Measurements from ENCODE around the gene ARHGAP30. TPM values are rescaled to one million over a fixed set of nuclear protein-coding genes. Genes with fewer than 3 reads are reported as not detected.
"Not testable (repeated sequence)": the region's sequence is repeated elsewhere in the genome, so short reads cannot be mapped to it uniquely, and the experiment has no call there.

The ARHGAP30 gene
- total RNA-seq, 1 experiment from 2014 or later = 36.5 TPM

DNA sequence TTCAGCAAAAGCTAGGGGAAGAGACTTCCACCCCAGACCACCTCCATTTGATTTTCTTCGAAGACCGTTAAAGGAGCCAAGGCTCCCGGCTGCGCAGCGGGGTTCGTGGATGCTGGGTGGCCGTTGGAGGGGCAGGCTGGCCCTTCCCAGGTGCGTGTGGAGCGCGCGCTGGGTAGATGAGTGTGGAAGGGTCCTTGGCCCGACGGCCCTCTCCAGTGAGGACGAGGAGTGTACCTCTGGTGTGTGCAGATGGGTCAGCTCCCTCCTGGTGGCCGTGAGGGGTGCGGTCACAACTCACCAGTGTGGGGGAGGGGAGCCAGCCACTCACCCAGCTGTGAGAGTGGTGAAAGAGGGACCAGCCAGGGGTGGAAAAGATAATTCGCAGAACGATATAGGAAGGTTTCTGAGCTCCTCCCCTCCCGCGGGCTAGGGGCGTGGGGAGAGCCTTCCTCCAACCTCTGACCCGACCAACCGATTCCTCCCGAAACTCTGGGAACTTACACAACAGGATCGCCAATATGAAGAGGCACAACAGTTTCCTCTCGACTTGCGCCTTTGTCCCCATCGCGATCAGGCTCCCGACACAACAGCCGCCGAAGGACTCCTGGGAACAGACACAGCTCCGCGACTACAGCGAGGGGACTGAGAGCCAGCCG, 49.1 kb downstream of the ARHGAP30 start, which contains the start of gene F11R:
Gene F11R (minus strand): TSS at position 644 of the 656 bp plus-strand sequence. CDS start 79 bp downstream, at position 565.
- no peaks in the 10 kb centered on the region for H3K9me2 ChIP-seq (replicated peaks; ENCODE audit: insufficient read depth, low read length)
- no peaks in the 10 kb centered on the region for H3K36me3 ChIP-seq (ENCODE audit: insufficient read depth, low read length)
- no peaks in the 10 kb centered on the region for H3K27me3 ChIP-seq (ENCODE audit: low read length)
- H4K20me1 ChIP-seq (ENCODE audit: insufficient read depth, low read depth, low read length) = no peaks in the 10 kb centered on the region
- H3K4me2 ChIP-seq (ENCODE audit: low read depth, low read length, poor library complexity, severe bottlenecking) = peak within 1 kb of the TSS; percentile 82
- H3K9me3 ChIP-seq (ENCODE audit: low read length) = no peaks in the 10 kb centered on the region
- peak within 1 kb of the TSS; percentile 65 for H3K4me3 ChIP-seq (ENCODE audit: low read length)
- peak within 1 kb of the TSS; percentile 70 for H2AFZ ChIP-seq (ENCODE audit: low read length)
- DNase-seq = no peak
- no peak within 1 kb of the TSS for H3K9ac ChIP-seq (ENCODE audit: low read length)
- H3K4me1 ChIP-seq (ENCODE audit: low read length) = peaks cover 25% of the 10 kb centered on the region
- no peak within 1 kb of the TSS for H3K27ac ChIP-seq (ENCODE audit: low read length)
- no peaks in the 10 kb centered on the region for H3K79me2 ChIP-seq (ENCODE audit: low read length)

DNA sequence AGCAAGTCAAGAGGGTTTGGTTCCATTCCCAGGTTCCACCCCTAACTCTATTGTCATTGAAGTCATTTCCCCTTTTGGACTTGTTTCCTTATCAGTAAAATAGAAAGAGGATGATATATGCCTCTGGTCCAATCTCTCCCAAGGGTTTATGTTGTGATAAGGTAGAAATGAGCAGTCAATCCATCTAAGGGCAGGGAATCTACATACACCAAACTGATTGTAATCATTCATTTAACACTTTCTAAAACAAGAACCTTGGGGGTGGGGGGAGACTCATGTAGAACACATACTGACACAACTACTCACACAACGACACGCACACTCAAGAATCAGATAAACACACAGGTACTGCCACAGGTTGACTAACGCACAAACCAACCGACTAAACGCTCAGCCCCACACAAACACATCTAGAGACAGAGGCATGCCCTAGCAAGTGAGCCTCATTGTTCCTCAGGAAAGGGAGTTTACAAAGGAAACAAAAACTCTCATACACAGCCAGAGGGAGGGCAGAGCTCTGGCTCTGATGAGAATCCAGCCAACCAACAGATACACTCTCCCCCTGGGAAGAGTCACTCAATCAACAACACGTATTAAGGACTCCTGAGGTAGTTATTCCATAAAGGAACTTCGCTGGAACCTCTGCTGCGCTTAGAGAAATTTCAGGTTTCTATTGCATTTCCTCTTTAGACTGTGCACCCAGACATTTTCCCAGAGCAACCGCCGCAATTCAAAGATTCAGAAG, 49.8 kb downstream of the ARHGAP30 start:
- H3K27ac ChIP-seq (ENCODE audit: low read length) = no peak overlapping the region
- no peaks in the 10 kb centered on the region for H3K79me2 ChIP-seq (ENCODE audit: low read length)
- H3K4me3 ChIP-seq (ENCODE audit: low read length) = no peak overlapping the region

DNA sequence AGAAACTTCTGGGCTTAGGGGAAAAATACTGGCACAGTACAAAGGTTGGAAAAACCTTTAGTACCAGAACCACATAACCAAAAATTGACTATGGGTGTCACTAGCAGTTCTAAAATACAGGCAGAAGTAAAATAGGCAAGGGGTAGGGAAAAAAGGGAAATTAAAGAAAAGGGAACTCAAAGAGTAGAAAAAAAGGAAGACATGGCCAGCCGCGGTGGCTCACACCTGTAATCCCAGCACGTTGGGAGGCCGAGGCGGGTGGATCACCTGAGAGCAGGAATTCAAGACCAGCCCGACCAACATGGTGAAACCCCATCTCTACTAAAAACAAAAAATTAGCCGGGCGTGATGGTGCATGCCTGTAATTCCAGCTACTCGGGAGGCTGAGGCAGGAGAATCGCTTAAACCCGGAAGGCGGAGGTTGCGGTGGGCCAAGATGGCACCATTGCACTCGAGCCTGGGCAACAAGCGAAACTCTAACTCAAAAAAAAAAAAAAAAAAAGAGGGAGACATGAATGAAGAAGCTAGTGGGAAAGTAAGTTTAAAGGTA, 50.5 kb downstream of the ARHGAP30 start:
- not testable (repeated sequence) for H3K4me3 ChIP-seq (ENCODE audit: low read length); H3K9ac ChIP-seq (ENCODE audit: low read length); H3K79me2 ChIP-seq (ENCODE audit: low read length); H3K27ac ChIP-seq (ENCODE audit: low read length); DNase-seq; H4K20me1 ChIP-seq (ENCODE audit: insufficient read depth, low read depth, low read length); H3K9me2 ChIP-seq (replicated peaks; ENCODE audit: insufficient read depth, low read length); H3K36me3 ChIP-seq (ENCODE audit: insufficient read depth, low read length); H2AFZ ChIP-seq (ENCODE audit: low read length); H3K9me3 ChIP-seq (ENCODE audit: low read length); H3K27me3 ChIP-seq (ENCODE audit: low read length); H3K4me2 ChIP-seq (ENCODE audit: low read depth, low read length, poor library complexity, severe bottlenecking)
- H3K4me1 ChIP-seq (ENCODE audit: low read length) = peaks cover 25% of the 10 kb centered on the region

More for the DNA sequence above, 49.8 kb downstream of the ARHGAP30 start:
- Histone ChIP-seq H4K20me1 (ENCODE audit: insufficient read depth, low read depth, low read length) (no peaks in the 10 kb centered on the region), H3K9me2 (replicated peaks; ENCODE audit: insufficient read depth, low read length) (no peaks in the 10 kb centered on the region), H3K27me3 (ENCODE audit: low read length) (no peaks in the 10 kb centered on the region), H3K4me1 (ENCODE audit: low read length) (peaks cover 25% of the 10 kb centered on the region), H3K36me3 (ENCODE audit: insufficient read depth, low read length) (no peaks in the 10 kb centered on the region), H3K9ac (ENCODE audit: low read length) (no peak overlapping the region), H3K4me2 (ENCODE audit: low read depth, low read length, poor library complexity, severe bottlenecking) (no peak overlapping the region), H2AFZ (ENCODE audit: low read length) (no peak overlapping the region), H3K9me3 (ENCODE audit: low read length) (no peaks in the 10 kb centered on the region)
- DNase-seq = no peak

DNA sequence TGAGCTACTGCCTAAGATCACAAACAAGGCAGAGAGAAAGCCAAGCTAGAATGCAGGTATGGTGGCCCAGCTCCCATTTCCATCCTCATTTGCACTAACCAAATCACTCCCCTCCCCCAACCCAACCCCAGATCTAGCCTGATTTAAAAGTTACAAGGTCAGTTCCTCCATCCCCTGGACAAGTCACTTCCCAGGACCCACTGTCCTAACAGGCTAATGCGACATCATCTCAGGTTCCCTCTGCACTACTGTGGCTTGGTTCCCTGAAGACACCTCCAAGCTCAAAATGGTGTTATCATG, 51.1 kb downstream of the ARHGAP30 start:
- DNase-seq = no peak
- no peak overlapping the region for H3K4me2 ChIP-seq (ENCODE audit: low read depth, low read length, poor library complexity, severe bottlenecking)
- H3K4me1 ChIP-seq (ENCODE audit: low read length) = peaks cover 30% of the 10 kb centered on the region
- H3K9me3 ChIP-seq (ENCODE audit: low read length) = no peaks in the 10 kb centered on the region
- H4K20me1 ChIP-seq (ENCODE audit: insufficient read depth, low read depth, low read length) = no peaks in the 10 kb centered on the region
- H2AFZ ChIP-seq (ENCODE audit: low read length) = no peak overlapping the region
- H3K9me2 ChIP-seq (replicated peaks; ENCODE audit: insufficient read depth, low read length) = no peaks in the 10 kb centered on the region
- no peak overlapping the region for H3K27ac ChIP-seq (ENCODE audit: low read length)
- no peaks in the 10 kb centered on the region for H3K36me3 ChIP-seq (ENCODE audit: insufficient read depth, low read length)
- no peaks in the 10 kb centered on the region for H3K79me2 ChIP-seq (ENCODE audit: low read length)
- no peaks in the 10 kb centered on the region for H3K27me3 ChIP-seq (ENCODE audit: low read length)
- no peak overlapping the region for H3K4me3 ChIP-seq (ENCODE audit: low read length)
- H3K9ac ChIP-seq (ENCODE audit: low read length) = no peak overlapping the region

DNA sequence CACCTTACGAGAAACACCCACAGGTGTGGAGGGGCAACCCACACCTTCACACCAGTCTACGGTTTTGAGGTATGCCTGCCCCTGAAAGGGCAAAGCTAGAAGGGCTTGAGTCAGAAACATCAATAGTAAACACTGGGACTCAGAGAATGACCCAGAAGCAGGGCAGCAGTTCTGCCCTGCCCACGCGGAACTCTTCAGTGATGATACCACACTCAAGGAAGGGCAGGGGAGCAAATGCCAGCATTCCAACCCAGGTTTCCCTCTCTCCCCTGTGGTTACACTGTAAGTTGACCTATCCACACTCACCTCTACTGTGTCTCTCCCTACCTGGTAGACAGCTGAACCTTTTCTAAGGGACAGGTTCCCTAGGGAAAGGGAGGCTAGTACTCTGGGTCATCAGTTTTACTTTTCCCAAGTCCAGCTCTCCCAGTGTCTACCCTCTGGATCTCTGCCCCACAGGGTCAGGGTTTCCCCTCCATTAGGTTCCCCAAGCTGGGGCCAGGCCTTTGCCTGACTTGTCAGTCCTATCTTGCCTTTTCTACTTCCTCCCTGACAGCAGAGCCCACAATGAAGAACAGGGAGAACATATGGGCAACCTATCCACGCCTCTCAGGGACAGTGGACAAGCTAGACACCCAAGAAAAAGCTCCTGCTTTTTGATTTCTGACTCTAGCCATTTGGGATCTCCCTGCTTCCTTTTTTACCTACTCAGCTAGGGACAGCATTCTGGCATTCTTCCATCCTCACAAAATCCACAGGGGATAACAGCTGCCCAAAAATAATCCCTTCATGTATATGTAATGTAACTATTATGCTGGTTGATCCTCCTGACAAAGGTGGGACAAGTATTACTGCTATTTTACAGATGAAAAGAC, 51.7 kb downstream of the ARHGAP30 start:
- Histone ChIP-seq H3K9ac (ENCODE audit: low read length) (no peak overlapping the region), H3K27me3 (ENCODE audit: low read length) (no peaks in the 10 kb centered on the region), H3K36me3 (ENCODE audit: insufficient read depth, low read length) (no peaks in the 10 kb centered on the region), H3K9me3 (ENCODE audit: low read length) (no peaks in the 10 kb centered on the region), H3K9me2 (replicated peaks; ENCODE audit: insufficient read depth, low read length) (no peaks in the 10 kb centered on the region), H2AFZ (ENCODE audit: low read length) (no peak overlapping the region), H3K27ac (ENCODE audit: low read length) (no peak overlapping the region), H3K4me2 (ENCODE audit: low read depth, low read length, poor library complexity, severe bottlenecking) (no peak overlapping the region), H3K4me3 (ENCODE audit: low read length) (no peak overlapping the region), H3K79me2 (ENCODE audit: low read length) (no peaks in the 10 kb centered on the region), H4K20me1 (ENCODE audit: insufficient read depth, low read depth, low read length) (no peaks in the 10 kb centered on the region), H3K4me1 (ENCODE audit: low read length) (peaks cover 36% of the 10 kb centered on the region)
- DNase-seq = no peak

DNA sequence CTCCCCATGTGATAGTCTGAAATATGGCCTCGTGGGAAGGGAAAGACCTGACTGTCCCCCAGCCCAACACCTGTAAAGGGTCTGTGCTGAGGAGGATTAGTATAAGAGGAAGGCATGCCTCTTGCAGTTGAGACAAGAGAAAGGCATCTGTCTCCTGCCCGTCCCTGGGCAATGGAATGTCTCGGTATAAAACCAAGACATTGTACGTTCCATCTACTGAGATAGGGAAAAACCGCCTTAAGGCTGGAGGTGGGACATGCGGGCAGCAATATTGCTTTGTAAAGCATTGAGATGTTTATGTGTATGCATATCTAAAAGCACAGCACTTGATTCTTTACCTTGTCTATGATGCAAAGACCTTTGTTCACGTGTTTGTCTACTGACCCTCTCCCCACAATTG, 52.5 kb downstream of the ARHGAP30 start:
- peaks cover 38% of the 10 kb centered on the region for H3K4me1 ChIP-seq (ENCODE audit: low read length)
- H3K4me2 ChIP-seq (ENCODE audit: low read depth, low read length, poor library complexity, severe bottlenecking); H4K20me1 ChIP-seq (ENCODE audit: insufficient read depth, low read depth, low read length); H3K4me3 ChIP-seq (ENCODE audit: low read length); H3K79me2 ChIP-seq (ENCODE audit: low read length); DNase-seq; H3K9me2 ChIP-seq (replicated peaks; ENCODE audit: insufficient read depth, low read length); H3K9ac ChIP-seq (ENCODE audit: low read length); H3K27ac ChIP-seq (ENCODE audit: low read length); H3K27me3 ChIP-seq (ENCODE audit: low read length); H2AFZ ChIP-seq (ENCODE audit: low read length); H3K36me3 ChIP-seq (ENCODE audit: insufficient read depth, low read length); H3K9me3 ChIP-seq (ENCODE audit: low read length): not testable (repeated sequence)

DNA sequence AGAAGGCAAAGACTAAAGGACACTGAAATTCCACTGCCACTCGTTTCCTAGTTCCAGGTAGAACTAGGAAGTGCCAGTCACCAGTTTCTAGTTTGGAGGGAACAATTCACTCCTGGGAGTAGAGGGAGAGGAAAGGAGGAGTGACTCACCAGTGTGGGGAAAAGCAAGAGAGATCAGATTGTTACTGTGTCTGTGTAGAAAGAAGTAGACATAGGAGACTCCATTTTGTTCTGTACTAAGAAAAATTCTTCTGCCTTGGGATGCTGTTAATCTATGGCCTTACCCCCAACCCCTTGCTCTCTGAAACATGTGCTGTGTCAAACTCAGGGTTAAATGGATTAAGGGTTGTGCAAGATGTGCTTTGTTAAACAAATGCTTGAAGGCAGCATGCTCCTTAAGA, 53.0 kb downstream of the ARHGAP30 start:
- not testable (repeated sequence) for H3K36me3 ChIP-seq (ENCODE audit: insufficient read depth, low read length); H4K20me1 ChIP-seq (ENCODE audit: insufficient read depth, low read depth, low read length); H2AFZ ChIP-seq (ENCODE audit: low read length); H3K9ac ChIP-seq (ENCODE audit: low read length); DNase-seq; H3K9me2 ChIP-seq (replicated peaks; ENCODE audit: insufficient read depth, low read length); H3K79me2 ChIP-seq (ENCODE audit: low read length); H3K4me3 ChIP-seq (ENCODE audit: low read length); H3K27ac ChIP-seq (ENCODE audit: low read length); H3K27me3 ChIP-seq (ENCODE audit: low read length); H3K4me2 ChIP-seq (ENCODE audit: low read depth, low read length, poor library complexity, severe bottlenecking); H3K9me3 ChIP-seq (ENCODE audit: low read length)
- peaks cover 36% of the 10 kb centered on the region for H3K4me1 ChIP-seq (ENCODE audit: low read length)
